GM18502 (cell line): ENCODE results near the gene TMEM250.

Experiments used
- ATAC-seq: cut with Tn5 transposase; IDR thresholded peaks from one replicate; pipeline ENCODE4 v1.9.1; 2021; ENCODE audit warnings: mild to moderate bottlenecking; ENCODE audit not compliant: unreplicated experiment, poor library complexity

TMEM250 gene

DNA sequence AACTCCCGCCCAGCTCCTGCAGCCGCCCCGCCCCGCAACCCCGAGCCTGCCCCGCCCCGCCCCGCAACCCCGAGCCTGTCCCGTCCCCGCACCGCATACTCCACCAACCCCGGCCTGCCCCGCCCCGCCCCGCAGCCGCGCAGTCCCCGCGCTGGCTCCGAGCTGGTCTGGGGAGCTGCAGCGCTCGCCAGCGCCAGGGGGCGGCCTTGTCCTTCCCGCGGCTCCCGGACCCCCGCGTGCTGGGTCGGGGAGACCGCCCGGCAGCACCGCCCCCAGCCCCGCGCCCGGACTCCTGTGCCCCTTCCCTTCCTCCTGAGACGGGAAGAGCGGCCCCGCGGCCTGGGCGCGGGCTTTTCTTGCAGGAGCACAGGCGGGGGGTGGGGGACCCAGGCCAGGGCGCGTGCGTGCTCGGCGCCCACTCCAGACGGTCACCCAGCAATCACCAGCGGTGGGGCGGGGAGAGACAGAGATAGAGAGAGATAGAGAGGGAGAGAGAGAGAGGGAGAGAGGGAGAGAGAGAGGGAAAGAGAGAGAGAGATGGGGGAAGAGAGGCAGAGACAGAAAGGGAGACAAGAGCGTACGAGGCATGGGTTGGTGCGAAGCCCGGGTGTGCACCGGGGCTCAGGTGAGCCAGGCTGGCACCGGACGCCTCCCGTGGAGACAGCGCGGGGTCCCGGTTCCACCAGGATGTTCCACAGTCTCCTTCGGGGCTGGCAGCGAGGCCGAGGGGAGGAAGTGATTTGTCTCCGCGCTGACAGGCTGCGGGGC, 14.7 kb upstream of the TMEM250 start:
- ATAC-seq, result no peak

DNA sequence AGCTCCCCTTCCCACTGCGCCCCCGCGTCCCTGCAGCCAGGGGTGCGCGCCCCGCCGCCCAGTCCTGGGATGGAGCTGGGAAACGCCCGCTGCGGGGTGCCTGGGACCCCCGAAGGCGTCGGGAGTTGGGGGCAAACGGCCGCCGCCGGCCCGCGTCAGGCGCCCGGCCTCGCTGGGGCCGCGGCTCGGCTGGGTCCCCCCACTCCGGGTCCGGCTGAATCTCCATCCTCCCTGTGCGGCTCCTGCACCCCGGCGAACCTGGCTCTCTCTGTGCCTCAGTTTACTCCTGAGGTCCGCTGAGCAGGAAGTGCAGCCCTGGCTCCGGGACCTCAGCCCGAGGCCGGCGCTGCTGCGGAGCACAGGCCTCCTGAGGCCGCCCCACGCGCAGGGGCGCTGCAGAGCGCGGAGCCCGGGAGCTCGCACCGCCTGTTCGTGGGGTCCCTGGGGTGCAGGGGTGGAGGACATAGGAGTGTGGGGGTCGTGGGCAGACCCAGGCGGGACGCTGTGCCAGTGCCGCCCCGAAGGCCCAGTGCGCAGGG, 13.9 kb upstream of the TMEM250 start:
- no peak for ATAC-seq

DNA sequence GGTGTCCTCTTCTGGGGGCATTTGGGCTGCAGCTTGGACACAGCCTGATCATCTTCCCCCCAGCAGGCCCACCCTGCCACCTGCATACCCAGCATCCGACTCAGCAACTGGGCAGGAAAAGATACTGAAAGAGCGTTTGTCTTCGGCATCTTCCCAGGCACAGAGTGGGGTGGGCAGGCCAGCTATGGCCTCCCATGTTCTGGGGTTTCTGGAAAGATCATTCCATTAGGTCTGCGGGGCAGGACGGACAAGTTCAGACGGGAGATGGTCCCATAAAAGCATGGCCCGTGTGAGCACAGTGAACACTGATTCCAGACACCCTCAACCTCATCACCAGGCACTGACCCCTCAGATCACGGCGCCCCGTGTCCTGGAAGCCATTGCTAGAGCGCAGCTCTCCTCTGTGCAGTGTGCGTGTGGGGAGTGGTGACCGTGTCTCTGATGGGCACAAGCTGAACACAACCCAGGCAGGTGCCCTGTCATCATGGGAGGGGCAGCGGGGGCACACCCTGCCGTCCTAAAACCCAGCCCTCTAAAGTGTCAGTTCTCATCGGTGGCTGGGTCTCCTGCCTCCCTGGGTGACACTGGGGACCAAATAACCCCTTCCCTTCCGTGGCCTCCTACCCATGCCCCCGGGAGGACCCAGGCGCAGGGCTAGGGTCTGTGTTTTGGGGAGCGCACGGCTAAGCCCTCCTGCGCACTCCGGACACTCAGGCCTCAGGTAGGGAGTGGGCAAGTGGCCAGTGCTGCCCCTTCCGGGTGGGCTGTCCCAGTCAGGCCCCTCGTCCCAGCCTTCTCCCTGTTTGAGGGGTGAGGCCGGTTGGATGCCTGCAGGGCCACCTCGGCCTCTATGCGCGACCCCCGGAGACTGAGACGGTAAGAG, 13.2 kb upstream of the TMEM250 start:
- ATAC-seq, result no peak

DNA sequence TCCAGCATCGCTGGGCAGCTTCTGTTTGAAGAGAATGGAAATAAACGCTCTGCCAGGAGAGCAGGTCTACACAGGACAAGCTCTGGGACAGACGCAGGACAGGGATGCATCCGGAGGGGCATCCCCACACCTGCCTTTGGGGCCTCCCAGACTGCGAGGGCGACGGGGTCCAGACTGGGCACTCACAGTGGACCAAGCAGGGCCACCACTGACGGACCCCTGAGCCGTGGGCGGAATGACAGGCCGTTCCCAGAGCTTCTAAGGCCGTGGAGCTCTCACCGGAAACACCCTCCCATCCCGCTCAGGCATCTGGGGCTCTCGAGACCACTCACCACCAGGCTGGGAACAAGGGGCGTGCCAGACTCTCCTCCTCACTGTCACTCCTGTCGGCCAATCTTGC, 10.5 kb upstream of the TMEM250 start:
- no peak for ATAC-seq

DNA sequence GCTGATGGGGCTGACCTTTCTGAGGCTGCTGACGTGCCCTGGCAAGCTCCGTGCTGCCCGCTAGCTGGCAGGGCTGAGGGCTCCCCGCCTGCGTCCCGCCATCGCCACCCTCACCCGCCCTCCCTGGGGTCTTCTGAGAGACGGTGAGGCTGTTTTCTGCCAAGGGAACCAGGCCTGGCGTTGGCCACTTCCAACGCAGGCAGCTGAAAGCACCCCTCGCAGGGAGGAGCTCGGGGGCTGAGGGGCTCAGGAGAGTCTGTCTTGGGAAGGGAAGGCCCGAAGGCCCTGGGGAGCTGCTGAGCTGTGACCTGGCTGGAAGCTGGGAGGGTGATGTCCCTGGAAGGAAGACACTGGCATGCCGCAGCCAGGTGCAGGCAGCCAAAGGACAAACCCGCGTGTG, 9.8 kb upstream of the TMEM250 start:
- ATAC-seq, result no peak

DNA sequence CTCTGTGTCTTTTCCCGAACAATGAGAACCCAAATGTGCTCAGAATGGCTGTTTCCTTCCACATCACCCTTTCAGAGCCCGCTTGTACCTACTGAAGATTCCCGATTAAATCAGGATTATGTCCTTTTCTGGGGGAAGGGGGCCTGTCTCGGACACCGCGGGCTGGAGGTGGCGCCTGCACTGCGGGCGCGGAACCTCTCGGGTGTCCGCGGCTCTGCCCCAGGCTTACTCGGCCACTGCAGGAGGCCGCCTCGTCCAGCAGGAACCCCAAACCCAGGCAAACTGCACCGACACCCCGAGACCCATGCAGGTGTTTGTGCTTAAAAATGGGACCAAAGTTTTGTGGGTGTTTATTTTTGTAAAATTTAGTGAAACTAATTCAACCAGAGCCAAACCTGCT, 8.6 kb upstream of the TMEM250 start:
- no peak for ATAC-seq

DNA sequence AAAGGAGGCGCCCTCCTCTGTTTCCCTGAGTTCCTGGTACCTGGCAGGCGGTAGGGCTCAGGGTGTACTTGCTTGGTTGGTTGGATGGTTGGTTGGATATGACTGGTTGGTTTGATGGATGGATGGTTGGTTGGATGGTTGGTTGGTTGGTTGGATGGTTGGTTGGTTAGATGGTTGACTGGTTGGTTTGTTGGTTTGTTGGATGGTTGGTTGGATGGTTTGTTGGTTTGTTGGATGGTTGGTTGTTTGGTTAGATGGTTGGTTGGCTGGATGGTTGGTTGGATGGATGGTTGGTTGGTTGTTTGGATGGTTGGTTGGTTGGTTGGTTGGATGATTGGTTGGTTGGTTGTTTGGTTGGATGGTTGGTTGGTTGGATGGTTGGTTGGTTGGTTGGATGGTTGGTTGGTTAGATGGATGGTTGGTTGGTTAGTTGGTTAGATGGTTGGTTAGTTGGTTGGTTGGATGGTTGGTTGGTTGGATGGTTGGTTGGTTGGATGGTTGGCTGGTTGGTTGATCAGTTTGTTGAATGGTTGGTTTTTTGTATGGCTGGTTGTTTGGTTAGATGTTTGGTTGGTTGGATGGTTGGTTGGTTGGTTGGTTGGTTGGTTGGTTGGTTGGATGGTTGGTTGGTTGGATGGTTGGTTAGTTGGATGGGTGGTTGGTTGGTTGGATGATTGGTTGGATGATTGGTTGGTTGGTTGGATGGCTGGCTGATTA, 6.5 kb upstream of the TMEM250 start:
- no peak for ATAC-seq

DNA sequence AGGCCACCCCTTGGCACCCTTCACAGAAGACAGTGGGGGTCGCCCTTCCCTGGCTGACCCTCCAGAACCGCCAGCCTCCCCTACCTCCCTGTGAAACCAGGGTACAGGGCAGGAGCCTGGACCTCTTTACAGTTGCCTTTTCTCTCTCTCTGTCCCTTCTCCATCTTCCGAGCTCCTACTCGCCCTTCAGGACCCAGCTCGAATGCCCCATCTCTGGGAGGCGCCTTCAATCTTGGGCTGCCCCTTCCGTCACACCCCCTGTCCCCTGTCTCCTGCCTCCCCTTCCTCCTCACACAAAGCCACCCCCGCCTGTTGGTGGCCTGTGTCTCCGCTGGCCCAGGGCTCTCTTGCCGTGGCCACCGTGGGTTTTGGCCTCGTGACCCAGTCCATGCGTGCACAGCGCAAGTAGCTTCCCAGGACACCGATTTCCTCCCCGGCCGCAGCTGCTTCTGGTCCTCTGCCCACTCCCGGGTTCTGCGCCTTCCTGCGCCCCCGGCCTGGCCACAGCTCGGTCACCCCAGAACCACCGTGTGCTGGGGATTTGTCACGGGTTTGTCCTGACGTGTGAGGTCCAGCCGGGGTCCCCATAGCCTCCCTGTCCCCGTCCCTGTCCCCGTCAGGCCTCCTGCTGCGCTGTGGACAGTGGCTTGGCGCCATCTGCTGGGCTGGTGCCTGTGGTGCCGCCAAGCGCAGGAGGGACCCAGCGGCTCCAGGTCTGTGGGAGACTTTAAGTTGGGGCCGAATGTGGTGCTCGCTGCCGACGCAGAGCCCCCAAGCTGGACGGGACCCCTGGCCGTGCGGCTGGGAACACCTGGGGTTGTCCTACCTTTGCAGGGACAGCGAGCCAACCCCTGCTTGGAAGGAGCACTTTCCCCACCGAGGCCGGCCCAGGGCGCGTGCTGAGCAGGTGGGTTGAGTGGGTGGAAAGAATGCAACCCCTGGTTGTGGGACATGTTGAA, 4.0 kb upstream of the TMEM250 start:
- no peak for ATAC-seq

DNA sequence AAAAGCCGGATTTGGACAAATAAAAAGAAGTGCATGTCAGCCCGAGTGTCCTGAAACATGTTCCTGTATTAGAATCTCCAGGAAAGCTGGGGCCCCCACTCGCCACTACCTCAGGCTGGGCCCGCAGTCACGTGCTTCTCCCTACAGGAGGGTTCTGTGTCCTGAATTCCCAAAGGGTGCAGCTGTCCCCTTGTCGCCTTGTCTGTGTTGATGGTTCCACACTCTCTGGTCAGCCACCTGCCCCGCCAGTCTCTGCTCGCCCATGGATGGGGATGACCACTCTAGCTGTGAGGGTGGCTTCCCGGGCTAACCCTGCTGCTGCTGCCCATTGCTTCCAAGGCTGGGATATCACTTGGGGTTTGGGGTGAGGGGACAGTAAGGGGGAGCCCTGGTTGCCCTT, 3.1 kb upstream of the TMEM250 start:
- no peak for ATAC-seq

DNA sequence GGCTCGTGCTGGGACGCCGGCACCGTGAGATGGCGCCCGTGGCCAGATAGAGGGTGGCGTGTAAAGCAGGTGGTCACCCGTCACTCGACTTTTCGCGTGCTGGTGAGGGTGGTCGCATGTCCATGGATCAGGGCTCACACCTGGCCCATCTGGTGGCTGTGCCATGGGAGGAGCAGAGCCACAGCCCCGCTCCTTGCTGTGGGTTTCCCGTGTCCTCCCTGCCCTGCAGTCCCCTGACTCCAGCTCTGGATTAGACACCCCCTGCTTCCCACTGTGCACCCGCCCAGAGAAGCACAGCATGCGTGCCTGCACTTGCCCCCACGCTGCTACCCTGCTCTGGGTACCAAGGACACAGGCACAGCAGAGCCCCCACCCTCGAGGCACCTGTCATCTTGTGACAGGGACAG, 1.8 kb upstream of the TMEM250 start:
- no peak for ATAC-seq

DNA sequence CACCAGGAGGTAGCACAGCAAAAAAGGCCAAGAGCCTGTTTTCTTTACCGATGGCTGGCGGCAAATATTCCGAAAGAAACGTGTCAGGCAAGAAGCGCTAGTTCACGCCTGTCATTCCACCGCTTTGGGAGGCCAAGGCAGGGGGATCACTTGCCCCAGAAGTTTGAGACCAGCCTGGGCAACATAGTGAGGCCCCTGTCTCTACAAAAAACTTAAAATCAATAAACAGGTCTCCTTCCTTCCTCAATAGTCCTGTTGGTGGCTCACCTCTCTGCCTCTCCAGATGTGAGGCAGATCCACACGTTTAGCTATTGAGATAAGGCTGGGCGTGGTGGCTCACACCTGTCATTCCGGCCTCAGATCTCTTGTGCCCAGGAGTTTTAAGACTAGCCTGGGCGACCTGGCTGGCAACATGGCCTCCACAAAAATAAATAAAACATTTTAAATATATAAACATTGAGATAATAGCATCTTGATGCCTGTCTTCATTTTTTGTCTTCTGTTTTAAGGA, 1.3 kb upstream of the TMEM250 start:
- ATAC-seq, result no peak

DNA sequence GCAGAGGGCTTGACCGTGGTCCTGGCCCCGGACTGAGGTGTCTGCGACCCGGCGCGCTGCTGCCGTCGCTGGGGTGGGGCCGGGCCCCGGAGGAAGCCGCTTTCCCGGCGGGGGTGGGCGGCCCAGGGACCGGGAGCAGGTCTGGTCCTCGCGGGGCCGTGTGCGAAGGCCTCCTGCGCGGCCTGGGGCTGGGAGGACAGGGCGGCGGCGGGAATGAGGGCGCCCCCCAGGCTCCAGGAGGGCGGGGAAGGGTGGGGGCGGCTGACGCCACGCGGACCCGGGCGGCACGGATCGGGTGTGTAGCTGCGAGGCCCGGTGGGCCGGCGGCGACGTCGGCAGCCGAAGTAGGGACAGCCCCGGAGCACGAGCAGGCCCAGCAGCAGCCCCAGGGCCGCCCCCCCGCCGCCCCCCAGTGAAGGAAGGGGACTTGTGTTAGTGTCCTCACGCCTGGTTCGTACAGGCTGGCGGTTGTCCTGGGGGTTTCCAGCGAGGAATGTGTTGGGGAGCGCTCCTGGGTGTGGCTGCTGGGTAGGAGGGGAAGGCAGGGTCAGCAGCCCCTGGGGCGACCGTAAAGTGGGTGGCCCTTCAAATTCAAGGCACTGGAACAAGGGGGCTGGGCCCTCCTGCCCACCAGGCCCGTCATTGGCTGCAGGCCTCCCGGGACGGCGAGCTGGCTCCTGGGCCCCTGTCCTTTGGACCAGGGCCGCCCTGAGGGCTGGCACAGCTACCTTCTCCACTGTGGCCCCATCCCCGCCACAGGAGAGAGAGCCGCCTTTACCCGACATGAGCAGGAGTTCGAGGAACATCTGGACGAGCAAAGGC, 597 bp upstream of the TMEM250 start:
- ATAC-seq, result no peak

DNA sequence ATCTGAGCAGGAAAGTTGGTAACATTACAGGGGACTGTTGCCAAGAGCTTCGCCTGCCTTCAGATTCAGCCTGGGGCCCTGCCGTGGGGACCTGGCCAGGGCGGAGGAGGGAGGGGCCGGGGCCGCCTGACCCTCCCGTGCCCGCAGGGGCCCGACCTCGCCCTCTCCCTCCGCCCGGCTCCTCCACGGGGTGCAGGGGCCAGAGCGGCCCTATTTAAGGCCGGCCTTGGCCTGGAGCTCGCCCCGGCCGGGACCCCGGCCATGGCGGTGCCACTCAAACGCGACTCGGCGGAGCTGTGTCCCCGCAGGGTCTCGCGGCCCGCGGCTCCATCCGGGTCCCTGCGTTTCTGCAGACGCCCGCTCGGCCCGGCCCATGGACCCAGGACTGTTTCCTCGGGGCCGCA, 757 bp downstream of the TMEM250 start:
- peak; percentile 17 for ATAC-seq

DNA sequence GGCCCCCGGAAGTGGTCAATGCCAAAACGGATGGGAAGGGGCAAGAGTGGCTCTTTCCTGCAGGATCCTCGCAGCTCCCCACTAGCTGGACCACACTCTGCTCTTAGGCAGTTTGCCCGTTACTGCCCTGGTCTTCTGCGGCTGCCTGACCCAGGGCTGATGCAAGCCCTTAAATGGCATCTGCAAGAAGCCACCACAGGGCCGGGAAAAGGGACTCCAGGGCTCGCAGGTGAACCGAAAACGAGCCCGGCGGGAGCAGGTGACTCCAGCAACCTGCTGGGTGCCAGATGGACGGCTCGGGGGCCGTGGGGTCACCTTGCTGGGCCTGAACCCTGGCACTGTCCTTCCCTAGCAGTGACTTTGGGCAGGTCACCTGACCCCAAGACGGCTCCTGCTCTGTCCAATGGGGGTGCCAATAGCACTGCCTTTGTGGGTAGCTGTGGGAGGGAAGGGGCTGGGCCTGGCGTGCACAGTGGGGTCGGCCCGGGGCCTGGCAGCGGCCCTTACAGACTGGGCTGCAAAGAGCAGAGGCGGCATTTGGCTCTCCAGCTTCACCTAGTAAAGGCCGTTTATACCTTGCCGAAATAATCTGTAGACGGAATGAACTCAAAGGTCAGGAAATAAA, 1.3 kb downstream of the TMEM250 start:
- no peak for ATAC-seq

DNA sequence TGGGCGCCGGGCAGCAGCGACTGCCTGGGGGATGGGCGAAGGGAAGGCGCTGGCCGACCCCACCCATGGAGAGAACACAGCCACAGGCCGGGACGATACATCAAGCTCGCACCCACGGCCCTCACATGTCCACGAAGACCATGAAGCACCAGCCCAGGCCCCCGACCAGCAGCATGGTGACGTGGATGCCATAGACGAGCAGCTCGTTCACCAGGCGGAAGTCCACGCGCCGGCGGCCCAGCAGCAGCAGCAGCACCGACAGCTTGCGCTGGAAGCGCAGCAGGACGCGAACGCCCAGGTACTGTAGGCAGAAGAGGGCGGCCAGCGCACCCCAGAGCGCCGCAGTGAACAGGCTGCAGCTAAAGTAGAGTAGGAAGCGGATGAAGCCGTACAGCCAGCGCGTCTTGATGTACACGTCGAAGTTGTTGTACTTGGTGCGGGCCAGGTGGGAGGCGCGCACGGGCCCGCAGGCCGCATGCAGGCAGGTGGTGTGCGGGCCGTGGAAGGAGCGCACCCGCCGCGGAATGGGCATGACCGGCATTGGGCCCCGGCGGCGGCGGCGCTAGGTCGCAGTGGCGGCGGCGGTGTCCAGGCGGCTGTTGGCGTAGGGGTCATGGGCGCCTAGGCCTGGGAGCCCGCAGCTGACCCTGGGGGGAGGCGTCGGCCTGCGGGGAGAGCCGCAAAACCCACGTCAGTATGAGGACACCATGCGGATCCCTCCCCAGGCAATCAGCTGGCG, 2.1 kb downstream of the TMEM250 start:
- ATAC-seq, result no peak

DNA sequence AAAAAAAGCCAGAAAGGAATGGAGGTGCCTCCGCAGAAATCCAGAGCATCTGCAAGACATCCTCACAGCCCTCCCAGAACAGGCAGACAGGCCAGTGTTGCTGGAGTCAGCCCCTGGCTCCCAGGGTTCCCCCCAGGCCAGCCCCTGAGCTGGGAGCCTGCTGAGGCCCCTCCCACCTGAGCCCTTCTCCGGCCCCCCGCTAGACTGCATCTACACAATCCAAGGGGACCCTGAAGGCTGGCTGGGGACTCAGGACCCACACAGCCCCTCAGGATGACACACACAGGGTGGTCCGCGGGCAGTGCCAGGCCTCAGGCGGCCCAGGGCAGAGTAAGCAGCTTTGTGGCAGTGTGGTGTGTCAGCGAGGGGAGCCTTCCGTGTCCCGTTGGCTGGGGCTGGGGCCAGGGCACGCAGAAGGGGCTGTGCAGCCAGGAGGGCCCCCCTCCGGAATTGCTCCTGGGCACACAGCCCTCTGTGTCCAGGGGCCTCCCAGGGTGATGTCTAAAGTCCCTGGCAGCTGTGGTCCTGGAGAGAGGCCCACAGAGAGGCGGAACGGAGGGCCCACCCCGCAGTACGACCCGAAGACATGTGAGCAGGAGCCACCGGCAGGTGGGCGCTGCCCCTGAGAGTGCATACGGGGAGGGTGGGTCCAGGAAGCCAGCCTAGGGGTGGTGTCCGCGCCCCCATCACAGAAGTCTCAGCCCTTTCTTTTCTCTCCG, 2.9 kb downstream of the TMEM250 start:
- ATAC-seq, result no peak

DNA sequence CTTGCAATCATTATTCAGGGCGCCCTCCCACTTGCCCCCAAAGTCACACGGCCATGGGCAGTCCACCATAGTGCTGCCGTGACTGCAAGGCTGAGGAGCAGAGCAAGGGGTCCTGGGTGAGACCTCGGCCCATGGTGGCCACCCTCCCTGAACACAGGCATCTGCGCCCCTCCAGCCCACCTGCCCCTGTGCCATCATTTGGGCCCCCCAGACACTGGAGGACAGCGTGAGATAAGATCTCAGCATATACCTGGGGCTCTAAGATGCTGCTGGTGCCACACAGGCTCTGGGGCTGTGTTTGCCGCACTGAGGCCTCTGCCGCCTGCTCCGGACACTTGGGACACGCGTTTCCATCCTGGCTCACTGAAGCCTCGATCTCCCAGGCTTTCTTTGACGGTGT, 3.5 kb downstream of the TMEM250 start:
- ATAC-seq, result no peak
